Activated CD4-positive, alpha-beta T cell treated with anti-CD3 and anti-CD28 coated beads for 36 hours (primary cell): ENCODE measurements around the gene CD63. TPM values are rescaled to one million over a fixed set of nuclear protein-coding genes. Genes with fewer than 3 reads are reported as not detected.

ENCODE experiments used
- ATAC-seq: fragments of 200-7000 bp; cut with Tn5 transposase; one replicate; pipeline ENCODE4 v1.10.0; 2021; ENCODE audit warnings: mild to moderate bottlenecking, moderate library complexity
- CTCF ChIA-PET: fragments of 350-600 bp; sonication (Branson Sonifier 250); formaldehyde crosslinking; loops from one replicate; lab custom pipeline; 2021; ENCODE audit warnings: antibody characterized with exemption; lab: Charles Lee
- POLR2A ChIA-PET: fragments of 350-600 bp; sonication (Branson Sonifier 250); formaldehyde crosslinking; loops from one replicate; lab custom pipeline; 2021; ENCODE audit warnings: antibody characterized with exemption, inconsistent platforms; lab: Charles Lee
- DNase-seq: peaks from one replicate; pipeline ENCODE4 v3.0.0-alpha.2; 2020
- H3K27ac Mint-ChIP-seq: one replicate; pipeline ENCODE4 v1.8.0; 2021; ENCODE audit warnings: mixed read lengths
- H3K27me3 Mint-ChIP-seq: one replicate; pipeline ENCODE4 v1.8.0; 2021; ENCODE audit warnings: mixed read lengths
- H3K36me3 Mint-ChIP-seq: one replicate; pipeline ENCODE4 v1.8.0; 2021; ENCODE audit warnings: low read depth, mixed read lengths
- H3K4me1 Mint-ChIP-seq: one replicate; pipeline ENCODE4 v1.8.0; 2021; ENCODE audit warnings: mixed read lengths
- H3K4me3 Mint-ChIP-seq: one replicate; pipeline ENCODE4 v1.8.0; 2021; ENCODE audit warnings: mild to moderate bottlenecking, moderate library complexity, mixed read lengths
- H3K9me3 Mint-ChIP-seq: one replicate; pipeline ENCODE4 v1.8.0; 2021; ENCODE audit warnings: low read depth, mixed read lengths
- intact Hi-C, 2 experiments: fragments of 100-400 bp; cut with DNase I in 1 of 2; cut with micrococcal nuclease in 1 of 2; formaldehyde crosslinking; loops; one replicate each; pipeline versions ENCODE4 v1.14.2 to v1.15.1; 2022 to 2024; cut with DNase I, micrococcal nuclease
- total RNA-seq, 2 experiments: library from RNA; stranded (reverse); gene quantifications; one replicate each; pipeline ENCODE4 v1.2.3, GENCODE V29; 2021

Gene CD63
- total RNA-seq, 2 experiments from 2014 or later = 113 to 122 TPM

DNA sequence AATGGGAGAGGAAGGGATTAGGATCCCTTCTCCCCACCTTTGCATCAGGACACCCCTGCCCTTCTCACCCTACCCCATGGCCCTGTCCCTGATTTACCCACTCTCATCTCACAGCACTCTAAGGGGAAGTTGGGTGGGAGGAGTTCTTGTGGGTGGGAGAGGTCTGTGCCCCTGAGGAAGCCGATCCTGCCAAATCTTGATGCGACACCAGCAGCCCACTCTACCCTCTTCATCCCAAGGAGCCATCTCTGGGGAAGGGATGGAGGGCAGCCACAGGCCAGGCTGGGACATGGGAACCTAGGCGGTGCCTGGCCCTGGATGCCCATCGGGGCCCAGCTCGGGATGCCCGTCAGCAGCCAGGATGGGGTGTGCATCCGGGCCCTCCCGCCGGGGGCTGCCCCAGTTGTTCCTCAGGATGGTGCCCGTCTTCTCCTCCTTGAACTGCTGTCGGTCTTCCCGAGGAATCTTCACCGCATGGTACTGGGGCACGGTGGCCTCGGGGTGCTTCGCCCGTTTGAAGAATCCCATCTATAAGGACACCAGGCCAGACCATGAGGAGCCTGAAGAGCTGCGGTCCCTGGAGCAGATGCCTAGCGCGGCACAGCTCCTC lies 43.9 kb downstream of the CD63 start:
- Mint-ChIP-seq H3K27ac (no peak overlapping the region), H3K36me3 (no peaks in the 10 kb centered on the region), H3K9me3 (no peaks in the 10 kb centered on the region), H3K4me3 (no peak overlapping the region), H3K27me3 (peaks cover 16% of the 10 kb centered on the region), H3K4me1 (peaks cover 16% of the 10 kb centered on the region)
- CTCF ChIA-PET = no interaction called here
- ATAC-seq (no peak), DNase-seq (no peak)
- POLR2A ChIA-PET = no interaction called here
- intact Hi-C loops = no loop called here

- ChIA-PET POLR2A (no interaction called here), CTCF (no interaction called here)
- intact Hi-C loops = no loop called here
- no peaks in the 10 kb centered on the region for H3K9me3 Mint-ChIP-seq
- no peak for DNase-seq
- H3K4me3 Mint-ChIP-seq = no peak overlapping the region
- peaks cover 24% of the 10 kb centered on the region for H3K27me3 Mint-ChIP-seq
- no peak for ATAC-seq
- H3K4me1 Mint-ChIP-seq = peaks cover 16% of the 10 kb centered on the region
- H3K36me3 Mint-ChIP-seq = no peaks in the 10 kb centered on the region
- no peak overlapping the region for H3K27ac Mint-ChIP-seq
Measured at GRCh38 chr12:55683676-55684075, 45.1 kb downstream of the CD63 start.

DNA sequence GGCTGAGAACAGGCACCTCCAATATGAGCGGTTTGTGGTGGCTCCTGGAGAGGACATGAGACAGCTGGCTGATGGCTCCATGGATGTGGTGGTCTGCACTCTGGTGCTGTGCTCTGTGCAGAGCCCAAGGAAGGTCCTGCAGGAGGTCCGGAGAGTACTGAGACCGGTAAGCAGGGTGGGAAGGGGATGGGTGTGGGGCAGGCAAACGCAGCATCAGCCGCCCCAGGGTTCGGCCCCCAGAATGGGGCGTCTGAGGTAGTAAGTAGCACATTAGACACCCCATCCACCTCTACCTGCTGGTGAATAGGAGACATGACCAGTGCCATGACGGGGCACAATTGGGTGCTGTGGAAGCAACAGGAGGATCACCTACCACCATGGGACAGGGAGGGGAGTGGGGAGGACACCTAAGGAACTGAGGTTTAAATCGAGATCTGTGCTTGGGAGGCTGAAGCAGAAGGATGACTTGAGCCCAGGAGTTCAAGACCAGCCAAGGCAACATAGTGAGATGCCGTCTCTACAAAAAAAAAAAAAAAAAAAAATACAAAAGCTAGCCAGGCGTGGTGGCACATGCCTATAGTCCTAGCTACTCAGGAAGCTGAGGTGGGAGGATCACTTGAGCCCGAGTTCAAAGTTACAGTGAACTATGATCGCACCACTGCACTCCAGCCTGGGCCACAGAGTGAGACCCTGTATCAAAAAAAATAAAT lies 46.6 kb downstream of the CD63 start:
- ChIA-PET CTCF (interaction anchor here (0.7 to 1.4 kb wide), 3 partner anchors 33 to 493 kb away, joined by 3 to 4 read pairs (median 3); partner anchors contain the start of gene BLOC1S1), POLR2A (no interaction called here)
- DNase-seq = no peak
- Mint-ChIP-seq H3K4me1 (peaks cover 11% of the 10 kb centered on the region), H3K27ac (no peak overlapping the region), H3K4me3 (no peak overlapping the region), H3K9me3 (no peaks in the 10 kb centered on the region), H3K27me3 (peaks cover 24% of the 10 kb centered on the region), H3K36me3 (no peaks in the 10 kb centered on the region)
- intact Hi-C loops = no loop called here
- no peak for ATAC-seq

GRCh38 chr12:55681142-55682077 lies 47.4 kb downstream of the CD63 start:
- POLR2A ChIA-PET = interaction anchor here (0.6 kb wide), 1 partner anchor 31 kb away, joined by 8 read pairs; no protein-coding TSS in a partner anchor
- ATAC-seq = peak; percentile 57

GRCh38 chr12:55679691-55680090 lies 49.1 kb downstream of the CD63 start:
- no peak for DNase-seq
- ChIA-PET POLR2A (no interaction called here), CTCF (no interaction called here)
- no peaks in the 10 kb centered on the region for H3K36me3 Mint-ChIP-seq
- no peak overlapping the region for H3K27ac Mint-ChIP-seq
- no peaks in the 10 kb centered on the region for H3K9me3 Mint-ChIP-seq
- H3K27me3 Mint-ChIP-seq = peaks cover 30% of the 10 kb centered on the region
- H3K4me1 Mint-ChIP-seq = peaks cover 9% of the 10 kb centered on the region
- intact Hi-C loops = no loop called here
- no peak overlapping the region for H3K4me3 Mint-ChIP-seq
- ATAC-seq = no peak

More at GRCh38 chr12:55681142-55682077, 47.4 kb downstream of the CD63 start:
- Mint-ChIP-seq H3K4me1 (peaks cover 9% of the 10 kb centered on the region), H3K4me3 (no peak overlapping the region), H3K27me3 (peaks cover 26% of the 10 kb centered on the region), H3K27ac (no peak overlapping the region), H3K9me3 (no peaks in the 10 kb centered on the region), H3K36me3 (no peaks in the 10 kb centered on the region)
- CTCF ChIA-PET = interaction anchor here (0.7 to 1.4 kb wide), 2 partner anchors 34 to 56 kb away, joined by 3 to 4 read pairs; partner anchors contain the start of gene BLOC1S1
- intact Hi-C loops = no loop called here
- DNase-seq = no peak

GRCh38 chr12:55676707-55677106 lies 52.1 kb downstream of the CD63 start:
- no peak overlapping the region for H3K4me3 Mint-ChIP-seq
- POLR2A ChIA-PET = interaction anchor here (0.5 kb wide), 1 partner anchor 12 kb away, joined by 3 read pairs; no protein-coding TSS in a partner anchor
- H3K27ac Mint-ChIP-seq = no peak overlapping the region

GRCh38 chr12:55675666-55676065 lies 53.1 kb downstream of the CD63 start:
- ChIA-PET CTCF (interaction anchor here (2.8 kb wide), 1 partner anchor 19 kb away, joined by 13 read pairs; no protein-coding TSS in a partner anchor), POLR2A (no interaction called here)
- intact Hi-C loops = no loop called here
- no peak for DNase-seq
- no peak for ATAC-seq
- Mint-ChIP-seq H3K9me3 (no peaks in the 10 kb centered on the region), H3K27ac (no peak overlapping the region), H3K27me3 (peaks cover 22% of the 10 kb centered on the region), H3K4me1 (no peaks in the 10 kb centered on the region), H3K36me3 (no peaks in the 10 kb centered on the region), H3K4me3 (no peak overlapping the region)

More at GRCh38 chr12:55676707-55677106, 52.1 kb downstream of the CD63 start:
- no peak for DNase-seq
- H3K4me1 Mint-ChIP-seq = peaks cover 9% of the 10 kb centered on the region
- H3K9me3 Mint-ChIP-seq = no peaks in the 10 kb centered on the region
- H3K27me3 Mint-ChIP-seq = peaks cover 30% of the 10 kb centered on the region
- no peak for ATAC-seq
- CTCF ChIA-PET = interaction anchor here (1.0 kb wide), 1 partner anchor 20 kb away, joined by 3 read pairs; no protein-coding TSS in a partner anchor
- H3K36me3 Mint-ChIP-seq = no peaks in the 10 kb centered on the region
- intact Hi-C loops = no loop called here

Other genes with a start within 250 kb of the CD63 start
- not detected for gene OR6C68, start 236.6 kb downstream of the CD63 start, total RNA-seq
- gene OR6C4, start 179.4 kb downstream of the CD63 start, total RNA-seq = not detected
- not detected for gene OR2AP1, start 156.5 kb downstream of the CD63 start, total RNA-seq
- gene OR10P1, start 92.1 kb downstream of the CD63 start, total RNA-seq = not detected
- 1 to 10 TPM; 5.5 to 5.6 TPM for gene ITGA7, start 21.1 kb downstream of the CD63 start, total RNA-seq
- 100 to 1,000 TPM; 107 to 115 TPM for gene BLOC1S1, start 13.0 kb downstream of the CD63 start, total RNA-seq
- 10 to 100 TPM in 1 of 2 experiments, 1 to 10 TPM in 1; 9.6 to 12.2 TPM for gene RDH5, start 8.6 kb downstream of the CD63 start, total RNA-seq
- 1 to 10 TPM; 7.5 to 9.5 TPM for gene GDF11, start 14.1 kb upstream of the CD63 start, total RNA-seq
- 100 to 1,000 TPM; 111 to 114 TPM for gene SARNP, start 88.7 kb upstream of the CD63 start, total RNA-seq
- gene ORMDL2, start 89.0 kb upstream of the CD63 start, total RNA-seq = 10 to 100 TPM; 29.4 to 35.6 TPM
- 10 to 100 TPM; 29.9 to 31.1 TPM for gene DNAJC14, start 100.6 kb upstream of the CD63 start, total RNA-seq
- gene MMP19, start 113.9 kb upstream of the CD63 start, total RNA-seq = not detected
- gene PYM1, start 198.9 kb upstream of the CD63 start, total RNA-seq = 10 to 100 TPM; 24.6 to 30.2 TPM
- 100 to 1,000 TPM; 341 to 385 TPM for gene DGKA, start 202.2 kb upstream of the CD63 start, total RNA-seq
- 1 to 10 TPM in 1 of 2 experiments, under 1 TPM in 1; 0.86 to 1.2 TPM for gene PMEL, start 237.0 kb upstream of the CD63 start, total RNA-seq
- 100 to 1,000 TPM; 104 to 149 TPM for gene CDK2, start 237.8 kb upstream of the CD63 start, total RNA-seq
- gene RAB5B, start 245.1 kb upstream of the CD63 start, total RNA-seq = 10 to 100 TPM; 33.2 to 35.1 TPM